CD4-positive, CD25-positive, alpha-beta regulatory T cell (primary cell): ENCODE results near the gene CCDC40. TPM values are rescaled to one million over a fixed set of nuclear protein-coding genes. Genes with fewer than 3 reads are reported as not detected.
"Not testable (repeated sequence)": the region's sequence is repeated elsewhere in the genome, so short reads cannot be mapped to it uniquely, and the experiment has no call there.

Experiments
- ATAC-seq, 2 donors: fragments of 150-1000 bp; cut with Tn5 transposase; one replicate each; pipeline ENCODE4 v1.10.0; 2021; ENCODE audit warnings: low read depth in 2 of 2, moderate number of reproducible peaks in 2 of 2, moderate library complexity in 1 of 2
- DNase-seq, 3 donors: peaks; one replicate each; pipeline versions ENCODE4 v3.0.0 to v3.0.0-alpha.2; 2012 to 2022; ENCODE audit warnings: mixed read lengths in 1 of 3
- H3K27ac ChIP-seq: one replicate; pipeline ENCODE4 v1.7.0; 2013; ENCODE audit warnings: mild to moderate bottlenecking, low read length; ENCODE audit not compliant: insufficient read depth, poor library complexity, severe bottlenecking
- H3K27me3 ChIP-seq: one replicate; pipeline ENCODE4 v1.7.0; 2013; ENCODE audit warnings: low read length; ENCODE audit not compliant: control insufficient read depth, insufficient read depth
- H3K36me3 ChIP-seq: one replicate; pipeline ENCODE4 v1.7.0; 2013; ENCODE audit warnings: mild to moderate bottlenecking, low read length, moderate library complexity; ENCODE audit not compliant: control insufficient read depth, insufficient read depth
- H3K4me1 ChIP-seq: 2 replicates; pipeline ENCODE4 v1.7.0; 2013; ENCODE audit warnings: mild to moderate bottlenecking, low read length; ENCODE audit not compliant: insufficient read depth, control insufficient read depth, poor library complexity, severe bottlenecking
- H3K4me3 ChIP-seq: one replicate; pipeline ENCODE4 v1.7.0; 2013; ENCODE audit warnings: low read depth, mild to moderate bottlenecking, low read length, moderate library complexity
- H3K9me3 ChIP-seq, 2 experiments: 1 replicate in 1 of 2; 2 replicates in 1 of 2; pipeline ENCODE4 v1.7.0; 2013; ENCODE audit warnings: low read length in 2 of 2, mild to moderate bottlenecking in 1 of 2, moderate library complexity in 1 of 2; ENCODE audit not compliant: control insufficient read depth in 2 of 2
- H3K27ac Mint-ChIP-seq, 3 donors: one replicate each; pipeline ENCODE4 v1.8.0; 2020 to 2022; ENCODE audit warnings: mild to moderate bottlenecking in 3 of 3, mixed read lengths in 3 of 3, moderate library complexity in 2 of 3
- H3K27me3 Mint-ChIP-seq: one replicate; pipeline ENCODE4 v1.8.0; 2022; ENCODE audit warnings: mild to moderate bottlenecking, mixed read lengths
- H3K36me3 Mint-ChIP-seq: one replicate; pipeline ENCODE4 v1.8.0; 2020; ENCODE audit warnings: mixed read lengths
- H3K4me1 Mint-ChIP-seq, 4 donors: one replicate each; pipeline ENCODE4 v1.8.0; 2020 to 2022; ENCODE audit warnings: mixed read lengths in 4 of 4, mild to moderate bottlenecking in 1 of 4
- H3K4me3 Mint-ChIP-seq, 4 donors: one replicate each; pipeline ENCODE4 v1.8.0; 2020 to 2022; ENCODE audit warnings: mild to moderate bottlenecking in 4 of 4, mixed read lengths in 4 of 4, moderate library complexity in 3 of 4
- H3K9me3 Mint-ChIP-seq, 7 donors: one replicate each; pipeline ENCODE4 v1.8.0; 2020 to 2022; ENCODE audit warnings: mixed read lengths in 7 of 7, mild to moderate bottlenecking in 3 of 7, moderate library complexity in 2 of 7
- polyA plus RNA-seq, 4 donors: library from polyadenylated mRNA; unstranded; fragments of 300-500 nt; fragmentation: Illumina TruSeq; gene quantifications; one replicate each; pipeline ENCODE4 v1.2.3, GENCODE V29; 2021
- total RNA-seq: library from RNA; stranded (reverse); gene quantifications from one replicate; pipeline ENCODE4 v1.2.3, GENCODE V29; 2022

Gene CCDC40
- total and polyA plus RNA-seq, 5 donors from 2014 or later, result 0.32 TPM; not detected in 4

DNA sequence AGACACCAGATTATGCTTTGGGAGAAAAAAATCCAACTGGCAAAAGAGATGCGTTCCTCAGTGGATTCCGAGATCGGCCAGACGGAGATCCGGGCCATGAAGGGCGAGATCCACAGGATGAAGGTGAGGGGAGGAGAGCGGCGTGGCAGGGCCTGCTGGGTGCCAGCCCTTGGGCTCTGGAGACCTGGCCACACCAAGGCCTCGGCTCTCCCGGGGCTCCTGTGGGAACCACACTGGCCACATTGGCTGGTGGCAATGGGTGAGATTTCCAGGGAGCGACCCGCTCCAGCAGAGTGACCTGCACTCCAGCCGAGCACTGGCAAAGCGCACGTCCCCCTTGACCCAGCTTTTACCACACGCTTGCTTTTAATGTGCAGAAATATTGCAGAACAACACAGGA, 53.3 kb downstream of the CCDC40 start:
- H3K4me1 Mint-ChIP-seq, result no peaks in the 10 kb centered on the region
- ATAC-seq, result no peak

GRCh38 chr17:80090164-80090563, 53.7 kb downstream of the CCDC40 start:
- H3K4me3 Mint-ChIP-seq, ATAC-seq, H3K36me3 Mint-ChIP-seq, H3K9me3 Mint-ChIP-seq, H3K9me3 ChIP-seq, H3K27ac Mint-ChIP-seq, H3K36me3 ChIP-seq, H3K27me3 ChIP-seq, H3K4me3 ChIP-seq, DNase-seq, H3K4me1 Mint-ChIP-seq, H3K27ac ChIP-seq, H3K4me1 ChIP-seq: not testable (repeated sequence)
- H3K27me3 Mint-ChIP-seq, result peaks cover 19% of the 10 kb centered on the region

More for the DNA sequence above, 53.3 kb downstream of the CCDC40 start:
- DNase-seq, result no peak
- H3K4me1 ChIP-seq, result no peaks in the 10 kb centered on the region
- no peaks in the 10 kb centered on the region for H3K27me3 ChIP-seq
- Mint-ChIP-seq H3K4me3 (no peak overlapping the region), H3K27ac (no peak overlapping the region), H3K36me3 (no peaks in the 10 kb centered on the region), H3K9me3 (no peaks in the 10 kb centered on the region), H3K27me3 (peaks cover 19% of the 10 kb centered on the region)
- H3K4me3 ChIP-seq, result no peak overlapping the region
- H3K36me3 ChIP-seq, result no peaks in the 10 kb centered on the region
- no peak overlapping the region for H3K27ac ChIP-seq
- H3K9me3 ChIP-seq, result no peaks in the 10 kb centered on the region

DNA sequence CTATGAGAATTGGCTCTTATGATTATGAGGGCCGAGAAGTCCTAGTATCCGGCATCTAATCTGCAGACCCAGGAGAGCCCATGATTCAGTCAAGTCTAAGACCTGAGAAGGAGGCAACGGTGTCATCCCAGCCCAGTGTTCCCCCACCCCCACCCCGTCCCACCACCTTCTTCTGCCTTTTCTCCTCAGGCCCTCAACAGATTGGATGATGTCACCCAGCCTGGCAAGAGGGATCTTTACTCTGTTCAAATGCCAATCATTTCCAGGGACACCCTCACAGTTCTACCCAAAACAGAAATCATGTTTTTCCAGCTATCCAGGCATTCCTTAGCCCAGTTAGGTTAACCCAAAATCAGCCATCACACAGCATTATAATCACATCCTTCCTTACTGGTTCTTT, 54.9 kb downstream of the CCDC40 start:
- DNase-seq (no peak), ATAC-seq (no peak)
- Mint-ChIP-seq H3K4me1 (no peaks in the 10 kb centered on the region), H3K27me3 (peaks cover 19% of the 10 kb centered on the region), H3K9me3 (no peaks in the 10 kb centered on the region), H3K36me3 (no peaks in the 10 kb centered on the region), H3K4me3 (peak overlapping the region in 1 of 4 donors; percentile 26), H3K27ac (peak overlapping the region in 1 of 3 donors; percentile 12)
- no peaks in the 10 kb centered on the region for H3K36me3 ChIP-seq
- no peaks in the 10 kb centered on the region for H3K27me3 ChIP-seq
- H3K4me3 ChIP-seq, result no peak overlapping the region
- H3K4me1 ChIP-seq, result no peaks in the 10 kb centered on the region
- no peaks in the 10 kb centered on the region for H3K9me3 ChIP-seq
- H3K27ac ChIP-seq, result no peak overlapping the region

- DNase-seq, result no peak
- H3K27me3 Mint-ChIP-seq, result peaks cover 26% of the 10 kb centered on the region
- H3K4me1 Mint-ChIP-seq, result peaks cover 0 to 3% (median 0%) of the 10 kb centered on the region in 4 donors
- H3K27ac ChIP-seq, result no peak overlapping the region
- no peaks in the 10 kb centered on the region for H3K9me3 Mint-ChIP-seq
- H3K36me3 Mint-ChIP-seq, result no peaks in the 10 kb centered on the region
- H3K9me3 ChIP-seq, result no peaks in the 10 kb centered on the region
- H3K4me3 Mint-ChIP-seq, result no peak overlapping the region
- no peaks in the 10 kb centered on the region for H3K4me1 ChIP-seq
- H3K27ac Mint-ChIP-seq, result no peak overlapping the region
- H3K36me3 ChIP-seq, result no peaks in the 10 kb centered on the region
- ATAC-seq, result no peak
- H3K4me3 ChIP-seq, result no peak overlapping the region
- no peaks in the 10 kb centered on the region for H3K27me3 ChIP-seq
Observed at GRCh38 chr17:80092959-80093358, 56.5 kb downstream of the CCDC40 start.

DNA sequence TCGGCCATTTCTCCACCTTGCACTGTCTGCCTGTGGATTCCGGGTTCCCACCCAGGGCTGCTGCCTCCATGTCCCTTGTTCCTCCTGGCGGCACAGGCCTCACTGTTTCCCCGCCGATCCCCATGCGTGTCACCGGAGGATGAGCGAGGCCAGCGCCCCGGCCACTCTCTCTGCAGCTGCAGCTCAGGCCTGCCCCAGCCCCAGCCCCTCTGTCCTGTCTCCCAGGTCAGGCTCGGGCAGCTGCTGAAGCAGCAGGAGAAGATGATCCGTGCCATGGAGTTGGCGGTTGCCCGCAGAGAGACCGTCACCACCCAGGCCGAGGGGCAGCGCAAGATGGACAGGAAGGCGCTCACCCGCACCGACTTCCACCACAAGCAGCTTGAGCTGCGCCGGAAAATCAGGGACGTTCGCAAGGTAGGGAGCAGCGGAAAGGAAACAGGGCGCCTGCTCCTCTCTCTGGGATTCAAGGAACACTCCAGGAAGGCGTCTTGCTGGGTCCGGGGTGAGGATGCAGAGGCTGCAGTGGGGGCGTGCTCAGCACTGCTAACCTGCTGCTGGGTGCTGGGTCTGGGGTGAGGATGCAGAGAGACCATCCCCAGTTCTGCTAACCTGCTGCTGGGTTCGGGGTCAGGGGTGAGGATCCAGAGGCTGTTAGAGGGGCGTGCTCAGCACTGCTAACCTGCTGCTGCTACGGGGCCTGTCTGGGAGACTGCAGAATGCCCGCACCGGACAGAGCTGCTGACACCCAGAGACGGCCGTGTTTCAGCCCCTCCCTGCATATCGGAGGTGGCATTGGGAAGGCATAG, 58.8 kb downstream of the CCDC40 start:
- H3K27ac ChIP-seq, result no peak overlapping the region
- ATAC-seq (no peak), DNase-seq (no peak)
- no peak overlapping the region for H3K4me3 ChIP-seq
- Mint-ChIP-seq H3K4me1 (peaks cover 2 to 6% (median 2%) of the 10 kb centered on the region in 4 donors), H3K27me3 (peaks cover 28% of the 10 kb centered on the region), H3K36me3 (no peaks in the 10 kb centered on the region), H3K9me3 (peaks cover 0 to 3% (median 0%) of the 10 kb centered on the region in 7 donors), H3K4me3 (peak overlapping the region in 1 of 4 donors; percentile 49), H3K27ac (no peak overlapping the region)
- H3K27me3 ChIP-seq, result no peaks in the 10 kb centered on the region
- H3K4me1 ChIP-seq, result peaks cover 3% of the 10 kb centered on the region
- no peaks in the 10 kb centered on the region for H3K36me3 ChIP-seq
- no peaks in the 10 kb centered on the region for H3K9me3 ChIP-seq

- Mint-ChIP-seq H3K4me1 (peaks cover 7 to 13% (median 9%) of the 10 kb centered on the region in 4 donors), H3K36me3 (no peaks in the 10 kb centered on the region), H3K27ac (no peak overlapping the region), H3K4me3 (no peak overlapping the region), H3K27me3 (peaks cover 33% of the 10 kb centered on the region), H3K9me3 (peaks cover 0 to 3% (median 0%) of the 10 kb centered on the region in 7 donors)
- H3K4me3 ChIP-seq, result no peak overlapping the region
- H3K27ac ChIP-seq, result no peak overlapping the region
- H3K27me3 ChIP-seq, result no peaks in the 10 kb centered on the region
- no peaks in the 10 kb centered on the region for H3K36me3 ChIP-seq
- DNase-seq, result no peak
- H3K4me1 ChIP-seq, result peaks cover 10% of the 10 kb centered on the region
- ATAC-seq, result no peak
- no peaks in the 10 kb centered on the region for H3K9me3 ChIP-seq
Observed at GRCh38 chr17:80095844-80096475, 59.5 kb downstream of the CCDC40 start.

DNA sequence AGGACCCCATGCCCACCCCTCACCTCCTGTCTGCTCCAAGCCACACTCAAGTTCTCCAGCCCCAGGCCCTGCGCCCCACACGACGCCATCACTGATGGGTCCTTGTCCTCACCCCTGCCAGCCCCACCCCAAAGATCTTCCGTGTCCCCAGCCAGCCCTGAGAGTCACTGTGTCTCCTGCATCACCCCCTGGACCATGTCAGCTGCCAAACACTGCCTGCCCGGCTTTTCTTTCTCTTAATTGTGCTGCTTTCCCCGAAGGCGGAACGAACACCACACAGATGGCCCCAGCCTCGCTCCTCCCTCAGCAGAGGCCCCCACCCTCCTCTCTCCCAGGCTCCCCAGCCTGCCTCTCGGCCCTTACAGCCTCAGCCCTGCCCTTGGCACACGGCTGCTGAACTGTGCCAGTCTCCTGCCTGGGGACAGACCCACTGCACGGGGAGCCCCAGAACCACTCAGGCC, 60.1 kb downstream of the CCDC40 start:
- peaks cover 7 to 14% (median 9%) of the 10 kb centered on the region in 4 donors for H3K4me1 Mint-ChIP-seq
- Histone ChIP-seq H3K36me3 (no peaks in the 10 kb centered on the region), H3K4me1 (peaks cover 12% of the 10 kb centered on the region), H3K4me3 (no peak overlapping the region), H3K27me3 (no peaks in the 10 kb centered on the region), H3K27ac (no peak overlapping the region), H3K9me3 (no peaks in the 10 kb centered on the region)
- peak overlapping the region in 2 of 4 donors; percentile 24 to 54 for H3K4me3 Mint-ChIP-seq
- no peaks in the 10 kb centered on the region for H3K36me3 Mint-ChIP-seq
- ATAC-seq (no peak), DNase-seq (no peak)
- H3K27ac Mint-ChIP-seq, result no peak overlapping the region
- peaks cover 29% of the 10 kb centered on the region for H3K27me3 Mint-ChIP-seq
- H3K9me3 Mint-ChIP-seq, result peaks cover 0 to 3% (median 0%) of the 10 kb centered on the region in 7 donors
